ENCODE results near the gene TBC1D14. TPM values are rescaled to one million over a fixed set of nuclear protein-coding genes. Genes with fewer than 3 reads are reported as not detected.

Gene TBC1D14
- total and polyA plus RNA-seq, 9 of the 15 experiments (the other 6 are each of a cell fraction or from before 2014, with no cell fraction given): 2.1 to 59.6 (median 44.8) TPM

DNA sequence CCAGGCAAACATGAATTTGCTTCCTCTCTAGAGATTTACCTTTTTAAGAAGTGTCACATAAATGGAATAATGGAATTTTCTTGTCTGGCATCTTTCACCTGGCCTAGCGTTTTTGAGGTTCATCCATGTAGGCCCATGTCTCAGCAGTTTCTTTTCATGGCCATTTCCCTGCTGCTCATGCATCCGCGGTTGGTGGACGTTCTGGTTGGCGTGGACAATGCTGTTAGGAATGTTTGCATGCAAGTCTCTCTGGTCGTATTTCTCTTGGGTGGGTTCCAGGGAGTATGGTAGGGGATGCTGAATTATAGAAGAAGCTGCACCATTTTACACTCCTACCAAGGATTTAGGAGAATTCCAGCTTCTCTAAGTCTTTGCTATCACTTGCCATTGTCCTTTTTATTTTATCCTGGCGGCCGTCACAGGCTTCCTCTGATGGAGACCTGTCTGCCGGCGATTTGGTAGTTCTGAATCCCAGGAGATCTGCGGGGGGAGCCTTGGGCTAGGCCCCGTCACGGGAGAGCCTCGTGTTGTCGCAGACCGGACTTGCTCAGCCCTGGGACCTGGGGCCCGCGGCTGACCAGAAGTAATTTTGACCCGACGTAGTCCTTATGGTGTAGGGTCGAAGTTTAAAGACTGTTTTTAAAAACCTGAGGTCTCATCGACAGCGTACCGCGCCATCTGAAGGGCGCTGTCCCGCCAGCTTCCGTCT is 76.6 kb downstream of the TBC1D14 start (continued):
- TF ChIP-seq, protein P1, sequence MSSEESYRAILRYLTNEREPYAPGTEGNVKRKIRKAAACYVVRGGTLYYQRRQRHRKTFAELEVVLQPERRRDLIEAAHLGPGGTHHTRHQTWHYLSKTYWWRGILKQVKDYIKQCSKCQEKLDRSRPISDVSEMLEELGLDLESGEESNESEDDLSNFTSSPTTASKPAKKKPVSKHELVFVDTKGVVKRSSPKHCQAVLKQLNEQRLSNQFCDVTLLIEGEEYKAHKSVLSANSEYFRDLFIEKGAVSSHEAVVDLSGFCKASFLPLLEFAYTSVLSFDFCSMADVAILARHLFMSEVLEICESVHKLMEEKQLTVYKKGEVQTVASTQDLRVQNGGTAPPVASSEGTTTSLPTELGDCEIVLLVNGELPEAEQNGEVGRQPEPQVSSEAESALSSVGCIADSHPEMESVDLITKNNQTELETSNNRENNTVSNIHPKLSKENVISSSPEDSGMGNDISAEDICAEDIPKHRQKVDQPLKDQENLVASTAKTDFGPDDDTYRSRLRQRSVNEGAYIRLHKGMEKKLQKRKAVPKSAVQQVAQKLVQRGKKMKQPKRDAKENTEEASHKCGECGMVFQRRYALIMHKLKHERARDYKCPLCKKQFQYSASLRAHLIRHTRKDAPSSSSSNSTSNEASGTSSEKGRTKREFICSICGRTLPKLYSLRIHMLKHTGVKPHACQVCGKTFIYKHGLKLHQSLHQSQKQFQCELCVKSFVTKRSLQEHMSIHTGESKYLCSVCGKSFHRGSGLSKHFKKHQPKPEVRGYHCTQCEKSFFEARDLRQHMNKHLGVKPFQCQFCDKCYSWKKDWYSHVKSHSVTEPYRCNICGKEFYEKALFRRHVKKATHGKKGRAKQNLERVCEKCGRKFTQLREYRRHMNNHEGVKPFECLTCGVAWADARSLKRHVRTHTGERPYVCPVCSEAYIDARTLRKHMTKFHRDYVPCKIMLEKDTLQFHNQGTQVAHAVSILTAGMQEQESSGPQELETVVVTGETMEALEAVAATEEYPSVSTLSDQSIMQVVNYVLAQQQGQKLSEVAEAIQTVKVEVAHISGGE (CRISPR knock-in tag; IDR thresholded peaks at IDR 0.05): 0 out of 6 replicates have a peak, but pooled peaks of 1 of the 3 experiments have one; percentile 24
- TF ChIP-seq CHD1 (IDR thresholded peaks at IDR 0.05; ENCODE audit: low read length) (peak; percentile 12), ZNF696 (CRISPR knock-in tag; conservative IDR thresholded peaks at IDR 0.05) (no peak), ESRRA (IDR thresholded peaks at IDR 0.05; ENCODE audit: borderline replicate concordance, low read depth) (0 out of 2 replicates have a peak, but pooled peaks have one; percentile 14), SOX6 (IDR thresholded peaks at IDR 0.05) (peak; percentile 8; the same call in 1 of the 2 replicates), ZNF140 (CRISPR knock-in tag; IDR thresholded peaks at IDR 0.05) (no peak), TAL1 (IDR thresholded peaks at IDR 0.05) (no peak)
- TF ChIP-seq, protein P2, sequence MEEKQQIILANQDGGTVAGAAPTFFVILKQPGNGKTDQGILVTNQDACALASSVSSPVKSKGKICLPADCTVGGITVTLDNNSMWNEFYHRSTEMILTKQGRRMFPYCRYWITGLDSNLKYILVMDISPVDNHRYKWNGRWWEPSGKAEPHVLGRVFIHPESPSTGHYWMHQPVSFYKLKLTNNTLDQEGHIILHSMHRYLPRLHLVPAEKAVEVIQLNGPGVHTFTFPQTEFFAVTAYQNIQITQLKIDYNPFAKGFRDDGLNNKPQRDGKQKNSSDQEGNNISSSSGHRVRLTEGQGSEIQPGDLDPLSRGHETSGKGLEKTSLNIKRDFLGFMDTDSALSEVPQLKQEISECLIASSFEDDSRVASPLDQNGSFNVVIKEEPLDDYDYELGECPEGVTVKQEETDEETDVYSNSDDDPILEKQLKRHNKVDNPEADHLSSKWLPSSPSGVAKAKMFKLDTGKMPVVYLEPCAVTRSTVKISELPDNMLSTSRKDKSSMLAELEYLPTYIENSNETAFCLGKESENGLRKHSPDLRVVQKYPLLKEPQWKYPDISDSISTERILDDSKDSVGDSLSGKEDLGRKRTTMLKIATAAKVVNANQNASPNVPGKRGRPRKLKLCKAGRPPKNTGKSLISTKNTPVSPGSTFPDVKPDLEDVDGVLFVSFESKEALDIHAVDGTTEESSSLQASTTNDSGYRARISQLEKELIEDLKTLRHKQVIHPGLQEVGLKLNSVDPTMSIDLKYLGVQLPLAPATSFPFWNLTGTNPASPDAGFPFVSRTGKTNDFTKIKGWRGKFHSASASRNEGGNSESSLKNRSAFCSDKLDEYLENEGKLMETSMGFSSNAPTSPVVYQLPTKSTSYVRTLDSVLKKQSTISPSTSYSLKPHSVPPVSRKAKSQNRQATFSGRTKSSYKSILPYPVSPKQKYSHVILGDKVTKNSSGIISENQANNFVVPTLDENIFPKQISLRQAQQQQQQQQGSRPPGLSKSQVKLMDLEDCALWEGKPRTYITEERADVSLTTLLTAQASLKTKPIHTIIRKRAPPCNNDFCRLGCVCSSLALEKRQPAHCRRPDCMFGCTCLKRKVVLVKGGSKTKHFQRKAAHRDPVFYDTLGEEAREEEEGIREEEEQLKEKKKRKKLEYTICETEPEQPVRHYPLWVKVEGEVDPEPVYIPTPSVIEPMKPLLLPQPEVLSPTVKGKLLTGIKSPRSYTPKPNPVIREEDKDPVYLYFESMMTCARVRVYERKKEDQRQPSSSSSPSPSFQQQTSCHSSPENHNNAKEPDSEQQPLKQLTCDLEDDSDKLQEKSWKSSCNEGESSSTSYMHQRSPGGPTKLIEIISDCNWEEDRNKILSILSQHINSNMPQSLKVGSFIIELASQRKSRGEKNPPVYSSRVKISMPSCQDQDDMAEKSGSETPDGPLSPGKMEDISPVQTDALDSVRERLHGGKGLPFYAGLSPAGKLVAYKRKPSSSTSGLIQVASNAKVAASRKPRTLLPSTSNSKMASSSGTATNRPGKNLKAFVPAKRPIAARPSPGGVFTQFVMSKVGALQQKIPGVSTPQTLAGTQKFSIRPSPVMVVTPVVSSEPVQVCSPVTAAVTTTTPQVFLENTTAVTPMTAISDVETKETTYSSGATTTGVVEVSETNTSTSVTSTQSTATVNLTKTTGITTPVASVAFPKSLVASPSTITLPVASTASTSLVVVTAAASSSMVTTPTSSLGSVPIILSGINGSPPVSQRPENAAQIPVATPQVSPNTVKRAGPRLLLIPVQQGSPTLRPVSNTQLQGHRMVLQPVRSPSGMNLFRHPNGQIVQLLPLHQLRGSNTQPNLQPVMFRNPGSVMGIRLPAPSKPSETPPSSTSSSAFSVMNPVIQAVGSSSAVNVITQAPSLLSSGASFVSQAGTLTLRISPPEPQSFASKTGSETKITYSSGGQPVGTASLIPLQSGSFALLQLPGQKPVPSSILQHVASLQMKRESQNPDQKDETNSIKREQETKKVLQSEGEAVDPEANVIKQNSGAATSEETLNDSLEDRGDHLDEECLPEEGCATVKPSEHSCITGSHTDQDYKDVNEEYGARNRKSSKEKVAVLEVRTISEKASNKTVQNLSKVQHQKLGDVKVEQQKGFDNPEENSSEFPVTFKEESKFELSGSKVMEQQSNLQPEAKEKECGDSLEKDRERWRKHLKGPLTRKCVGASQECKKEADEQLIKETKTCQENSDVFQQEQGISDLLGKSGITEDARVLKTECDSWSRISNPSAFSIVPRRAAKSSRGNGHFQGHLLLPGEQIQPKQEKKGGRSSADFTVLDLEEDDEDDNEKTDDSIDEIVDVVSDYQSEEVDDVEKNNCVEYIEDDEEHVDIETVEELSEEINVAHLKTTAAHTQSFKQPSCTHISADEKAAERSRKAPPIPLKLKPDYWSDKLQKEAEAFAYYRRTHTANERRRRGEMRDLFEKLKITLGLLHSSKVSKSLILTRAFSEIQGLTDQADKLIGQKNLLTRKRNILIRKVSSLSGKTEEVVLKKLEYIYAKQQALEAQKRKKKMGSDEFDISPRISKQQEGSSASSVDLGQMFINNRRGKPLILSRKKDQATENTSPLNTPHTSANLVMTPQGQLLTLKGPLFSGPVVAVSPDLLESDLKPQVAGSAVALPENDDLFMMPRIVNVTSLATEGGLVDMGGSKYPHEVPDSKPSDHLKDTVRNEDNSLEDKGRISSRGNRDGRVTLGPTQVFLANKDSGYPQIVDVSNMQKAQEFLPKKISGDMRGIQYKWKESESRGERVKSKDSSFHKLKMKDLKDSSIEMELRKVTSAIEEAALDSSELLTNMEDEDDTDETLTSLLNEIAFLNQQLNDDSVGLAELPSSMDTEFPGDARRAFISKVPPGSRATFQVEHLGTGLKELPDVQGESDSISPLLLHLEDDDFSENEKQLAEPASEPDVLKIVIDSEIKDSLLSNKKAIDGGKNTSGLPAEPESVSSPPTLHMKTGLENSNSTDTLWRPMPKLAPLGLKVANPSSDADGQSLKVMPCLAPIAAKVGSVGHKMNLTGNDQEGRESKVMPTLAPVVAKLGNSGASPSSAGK (IDR thresholded peaks at IDR 0.05): peak; percentile 64
- TF ChIP-seq, protein P3, sequence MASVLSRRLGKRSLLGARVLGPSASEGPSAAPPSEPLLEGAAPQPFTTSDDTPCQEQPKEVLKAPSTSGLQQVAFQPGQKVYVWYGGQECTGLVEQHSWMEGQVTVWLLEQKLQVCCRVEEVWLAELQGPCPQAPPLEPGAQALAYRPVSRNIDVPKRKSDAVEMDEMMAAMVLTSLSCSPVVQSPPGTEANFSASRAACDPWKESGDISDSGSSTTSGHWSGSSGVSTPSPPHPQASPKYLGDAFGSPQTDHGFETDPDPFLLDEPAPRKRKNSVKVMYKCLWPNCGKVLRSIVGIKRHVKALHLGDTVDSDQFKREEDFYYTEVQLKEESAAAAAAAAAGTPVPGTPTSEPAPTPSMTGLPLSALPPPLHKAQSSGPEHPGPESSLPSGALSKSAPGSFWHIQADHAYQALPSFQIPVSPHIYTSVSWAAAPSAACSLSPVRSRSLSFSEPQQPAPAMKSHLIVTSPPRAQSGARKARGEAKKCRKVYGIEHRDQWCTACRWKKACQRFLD (CRISPR knock-in tag; IDR thresholded peaks at IDR 0.05): no peak

Measured in K562 (cell line).